GM23338 (cell line): ENCODE data around the gene RUSF1. TPM values are rescaled to one million over a fixed set of nuclear protein-coding genes. Genes with fewer than 3 reads are reported as not detected.

Source experiments
- ATAC-seq: fragments of 200-7000 bp; cut with Tn5 transposase; 3 replicates; pipeline ENCODE4 v1.9.1; 2020
- DNase-seq: peaks from one replicate; pipeline ENCODE4 v3.0.0-alpha.2; 2015; ENCODE audit warnings: low spot score
- H2AFZ ChIP-seq: fragments of 200-600 bp; sonication (generic); 2 replicates; pipeline ENCODE4 v1.8.0; 2016; ENCODE audit warnings: antibody characterized with exemption, mild to moderate bottlenecking, moderate library complexity
- H3F3A ChIP-seq: fragments of 200-600 bp; sonication (generic); replicated peaks from 2 replicates; pipeline ENCODE4 v1.8.0; 2017; ENCODE audit warnings: antibody characterized with exemption, mixed run types, low read depth
- H3K27ac ChIP-seq: fragments of 200-600 bp; sonication (generic); 2 replicates; pipeline ENCODE4 v1.6.1; 2016; ENCODE audit warnings: low read depth
- H3K27me3 ChIP-seq: fragments of 200-600 bp; sonication (generic); 2 replicates; pipeline ENCODE4 v1.8.0; 2016; ENCODE audit warnings: mild to moderate bottlenecking, mixed run types, moderate library complexity; ENCODE audit not compliant: insufficient read depth
- H3K36me3 ChIP-seq: fragments of 200-600 bp; sonication (generic); 2 replicates; pipeline ENCODE4 v1.8.0; 2016; ENCODE audit warnings: mild to moderate bottlenecking; ENCODE audit not compliant: insufficient read depth
- H3K4me1 ChIP-seq: fragments of 200-600 bp; sonication (generic); 2 replicates; pipeline ENCODE4 v1.8.0; 2016; ENCODE audit warnings: mild to moderate bottlenecking, moderate library complexity; ENCODE audit not compliant: insufficient read depth
- H3K4me2 ChIP-seq: fragments of 200-600 bp; sonication (generic); 2 replicates; pipeline ENCODE4 v1.7.1; 2017; ENCODE audit warnings: mixed run types
- H3K4me3 ChIP-seq: fragments of 200-600 bp; sonication (generic); 2 replicates; pipeline ENCODE4 v1.6.1; 2016; ENCODE audit warnings: mixed run types
- H3K79me2 ChIP-seq: fragments of 200-600 bp; sonication (generic); replicated peaks from 2 replicates; pipeline ENCODE4 v1.8.0; 2017; ENCODE audit warnings: mild to moderate bottlenecking; ENCODE audit not compliant: insufficient read depth
- H3K9me2 ChIP-seq: fragments of 200-600 bp; sonication (generic); 2 replicates; pipeline ENCODE4 v1.8.0; 2017; ENCODE audit not compliant: insufficient read depth
- H4K20me1 ChIP-seq: fragments of 200-600 bp; sonication (generic); replicated peaks from 2 replicates; pipeline ENCODE4 v1.8.0; 2017; ENCODE audit warnings: mild to moderate bottlenecking; ENCODE audit not compliant: insufficient read depth
- H3K27ac Mint-ChIP-seq: 2 replicates; pipeline ENCODE4 v1.8.0; 2020; ENCODE audit warnings: inconsistent platforms, mild to moderate bottlenecking, moderate library complexity, mixed read lengths
- H3K27me3 Mint-ChIP-seq: 3 replicates; pipeline ENCODE4 v1.8.0; 2022; ENCODE audit warnings: low read depth, mild to moderate bottlenecking, moderate library complexity, mixed read lengths, inconsistent platforms; ENCODE audit not compliant: insufficient read depth, poor library complexity
- H3K36me3 Mint-ChIP-seq: 3 replicates; pipeline ENCODE4 v1.8.0; 2021; ENCODE audit warnings: low read depth, mild to moderate bottlenecking, inconsistent platforms, moderate library complexity, mixed read lengths
- H3K4me1 Mint-ChIP-seq: 3 replicates; pipeline ENCODE4 v1.8.0; 2020; ENCODE audit warnings: mild to moderate bottlenecking, inconsistent platforms, mixed read lengths
- H3K4me3 Mint-ChIP-seq: 3 replicates; pipeline ENCODE4 v1.8.0; 2021; ENCODE audit warnings: moderate library complexity, mild to moderate bottlenecking, inconsistent platforms, mixed read lengths
- H3K9me3 Mint-ChIP-seq: 3 replicates; pipeline ENCODE4 v1.8.0; 2020; ENCODE audit warnings: moderate library complexity, mild to moderate bottlenecking, inconsistent platforms, mixed read lengths
- EZH2 ChIP-seq: fragments of 200-600 bp; sonication (generic); IDR thresholded peaks from one replicate; pipeline ENCODE4 v1.8.0; 2017; ENCODE audit warnings: antibody characterized with exemption, mild to moderate bottlenecking, low read depth; ENCODE audit not compliant: unreplicated experiment
- EZH2phosphoT487 ChIP-seq: fragments of 200-600 bp; sonication (generic); IDR thresholded peaks from one replicate; pipeline ENCODE4 v1.8.1; 2018; ENCODE audit warnings: antibody characterized with exemption; ENCODE audit not compliant: unreplicated experiment
- NANOG ChIP-seq: IDR thresholded peaks from 2 replicates; pipeline ENCODE4 v1.6.1; 2016; ENCODE audit warnings: antibody characterized with exemption, borderline replicate concordance
- ZNF114 ChIP-seq: fragments of 250-450 bp; sonication (Bioruptor Pico); IDR thresholded peaks from 2 replicates; pipeline ENCODE4 v1.5.0; 2020; ENCODE audit warnings: mild to moderate bottlenecking, moderate library complexity
- ZNF331 ChIP-seq: fragments of 250-450 bp; sonication (Bioruptor Pico); IDR thresholded peaks from 2 replicates; pipeline ENCODE4 v1.5.0; 2020; ENCODE audit warnings: low read depth, mild to moderate bottlenecking, moderate library complexity
- polyA plus RNA-seq: library from polyadenylated mRNA; unstranded; fragments of >200 nt; fragmentation: Nextera tagmentation; extraction: Ambion mirVana; gene quantifications from 2 replicates; pipeline ENCODE4 v1.2.1, GENCODE V29; 2016
- total RNA-seq: library from RNA; depleted of rRNA; stranded (reverse); fragments of >200 nt; shearing (Covaris generic); gene quantifications from 2 replicates; pipeline ENCODE4 v1.2.3, GENCODE V29; 2014
- TF ChIP-seq, protein P1 (sequence below): IDR thresholded peaks from 2 replicates; pipeline ENCODE4 v1.6.1; 2016; ENCODE audit warnings: antibody characterized with exemption
- TF ChIP-seq, protein P2 (sequence below): IDR thresholded peaks from one replicate; pipeline ENCODE4 v1.6.1; 2018; ENCODE audit warnings: antibody characterized with exemption; ENCODE audit not compliant: unreplicated experiment
- TF ChIP-seq, protein P3 (sequence below): fragments of 250-450 bp; sonication (Bioruptor Pico); IDR thresholded peaks from 2 replicates; pipeline ENCODE4 v1.5.0; 2020; ENCODE audit warnings: mild to moderate bottlenecking, moderate library complexity

RUSF1 gene
- total and polyA plus RNA-seq, 2 experiments from 2014 or later, result 8.9 to 36.1 TPM

DNA sequence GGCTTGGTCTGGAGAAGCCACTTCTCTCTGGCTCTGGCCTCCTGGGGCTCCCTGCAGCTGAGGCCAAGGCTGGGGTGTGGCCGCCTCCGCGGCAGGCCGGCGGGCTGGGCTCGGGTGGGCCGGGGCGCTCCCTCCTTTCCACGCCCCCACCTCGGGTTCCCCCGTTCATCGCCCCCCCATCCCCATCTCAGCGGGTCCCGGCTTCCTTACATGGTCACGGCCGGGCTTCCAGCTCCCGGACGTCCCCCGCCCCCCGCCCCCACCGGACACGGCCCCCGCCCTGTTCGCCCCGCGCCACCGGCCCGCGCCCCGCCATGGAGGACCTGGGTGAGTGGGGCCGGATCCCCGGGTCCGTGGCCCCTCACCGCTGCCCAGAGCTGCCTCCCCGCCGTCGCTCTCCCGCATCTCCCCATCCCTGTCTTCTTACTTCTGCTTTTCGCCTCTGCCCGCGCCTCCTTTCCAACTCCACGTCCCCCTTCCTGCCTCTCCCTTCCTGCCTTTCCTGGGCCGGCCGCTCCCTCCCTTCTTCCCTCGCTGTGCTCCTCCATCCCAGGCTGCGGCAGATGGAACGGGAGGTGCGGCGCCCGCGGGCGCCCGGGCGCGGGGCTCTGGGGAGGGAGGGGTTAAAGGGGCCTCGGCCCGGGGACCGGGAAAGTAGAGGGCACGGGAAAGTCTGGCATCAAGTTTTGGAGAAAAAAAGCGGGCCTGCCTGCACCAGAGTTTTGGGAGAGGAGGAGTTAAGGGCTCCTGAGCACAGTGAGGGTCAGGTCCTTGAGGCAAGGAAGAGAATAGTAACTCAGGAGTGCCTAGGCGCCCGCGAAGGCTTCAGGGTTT lies 36.1 kb downstream of the RUSF1 start, which contains the start of gene TGFB1I1:
Gene TGFB1I1 (plus strand): TSS at position 278 of the 834 bp plus-strand sequence. CDS start 37 bp downstream, at position 315.
- Histone ChIP-seq H2AFZ (peak within 1 kb of the TSS; percentile 97), H3K27me3 (peaks cover 59% of the 10 kb centered on the region), H3K9me2 (no peaks in the 10 kb centered on the region), H3F3A (peaks cover 3% of the 10 kb centered on the region; the same call in 1 of the 2 replicates), H3K4me3 (peak within 1 kb of the TSS; percentile 90), H3K27ac (no peak within 1 kb of the TSS), H4K20me1 (no peaks in the 10 kb centered on the region; the same call in 1 of the 2 replicates), H3K4me2 (peak within 1 kb of the TSS; percentile 87), H3K79me2 (no peaks in the 10 kb centered on the region), H3K36me3 (no peaks in the 10 kb centered on the region), H3K4me1 (peaks cover 7% of the 10 kb centered on the region; the same call in 1 of the 2 replicates)
- DNase-seq (peak; percentile 57), ATAC-seq (peak; percentile 25)
- Mint-ChIP-seq H3K9me3 (peaks cover 6% of the 10 kb centered on the region), H3K4me1 (peaks cover 11% of the 10 kb centered on the region; the same call in 2 of the 3 replicates), H3K36me3 (peaks cover 13% of the 10 kb centered on the region), H3K27me3 (peaks cover 52% of the 10 kb centered on the region), H3K4me3 (peak within 1 kb of the TSS; percentile 80), H3K27ac (no peak within 1 kb of the TSS)
- TF ChIP-seq EZH2 (peak; percentile 58), EZH2phosphoT487 (no peak)

DNA sequence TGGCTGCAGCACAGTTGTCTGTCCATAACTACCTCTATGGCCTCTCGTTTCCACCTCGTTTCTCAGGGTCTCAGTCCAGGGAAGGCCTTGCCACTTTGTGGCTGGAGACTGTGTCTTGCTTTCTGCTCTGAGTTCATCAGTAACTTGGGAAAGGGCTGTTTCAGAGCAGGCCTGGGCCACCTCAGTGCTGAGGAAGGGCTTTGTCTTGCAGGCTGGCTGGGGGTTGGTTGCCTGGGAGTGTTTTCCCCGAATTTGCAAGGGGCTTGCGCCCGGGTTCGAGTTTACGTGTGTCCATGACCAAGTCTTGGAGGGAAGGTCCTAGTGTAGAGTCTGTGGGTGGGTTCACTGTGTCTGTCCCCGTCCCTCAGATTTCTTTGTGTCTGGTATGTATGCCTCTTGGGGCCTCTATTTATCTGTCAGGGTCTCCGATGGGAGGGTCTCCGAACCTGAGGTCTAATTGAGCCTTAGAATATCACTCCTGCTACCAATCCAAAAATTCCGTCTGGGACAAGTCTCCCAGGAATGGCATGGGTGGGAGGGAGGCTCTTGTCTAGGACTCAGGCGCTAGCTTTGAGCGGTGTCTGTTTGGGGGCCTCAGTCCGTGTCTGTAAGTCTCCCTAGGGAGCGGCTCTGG lies 36.8 kb downstream of the RUSF1 start:
- no peaks in the 10 kb centered on the region for H3F3A ChIP-seq
- peak overlapping the region; percentile 87 for H3K4me2 ChIP-seq
- Mint-ChIP-seq H3K27ac (no peak overlapping the region), H3K27me3 (peaks cover 48% of the 10 kb centered on the region), H3K4me1 (peaks cover 9% of the 10 kb centered on the region; the same call in 2 of the 3 replicates), H3K9me3 (peaks cover 6% of the 10 kb centered on the region), H3K4me3 (peak overlapping the region; percentile 64), H3K36me3 (peaks cover 16% of the 10 kb centered on the region)
- DNase-seq (peak; percentile 48), ATAC-seq (no peak)
- H3K27me3 ChIP-seq, result peaks cover 56% of the 10 kb centered on the region
- no peak overlapping the region for H3K27ac ChIP-seq
- H3K9me2 ChIP-seq, result no peaks in the 10 kb centered on the region
- peaks cover 7% of the 10 kb centered on the region; the same call in 1 of the 2 replicates for H3K4me1 ChIP-seq
- no peaks in the 10 kb centered on the region; the same call in 1 of the 2 replicates for H4K20me1 ChIP-seq
- peak overlapping the region; percentile 78 for H2AFZ ChIP-seq
- no peaks in the 10 kb centered on the region for H3K79me2 ChIP-seq
- no peaks in the 10 kb centered on the region for H3K36me3 ChIP-seq
- peak overlapping the region; percentile 90 for H3K4me3 ChIP-seq
- TF ChIP-seq, protein P1, sequence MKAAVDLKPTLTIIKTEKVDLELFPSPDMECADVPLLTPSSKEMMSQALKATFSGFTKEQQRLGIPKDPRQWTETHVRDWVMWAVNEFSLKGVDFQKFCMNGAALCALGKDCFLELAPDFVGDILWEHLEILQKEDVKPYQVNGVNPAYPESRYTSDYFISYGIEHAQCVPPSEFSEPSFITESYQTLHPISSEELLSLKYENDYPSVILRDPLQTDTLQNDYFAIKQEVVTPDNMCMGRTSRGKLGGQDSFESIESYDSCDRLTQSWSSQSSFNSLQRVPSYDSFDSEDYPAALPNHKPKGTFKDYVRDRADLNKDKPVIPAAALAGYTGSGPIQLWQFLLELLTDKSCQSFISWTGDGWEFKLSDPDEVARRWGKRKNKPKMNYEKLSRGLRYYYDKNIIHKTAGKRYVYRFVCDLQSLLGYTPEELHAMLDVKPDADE, result no peak
- TF ChIP-seq, protein P2, sequence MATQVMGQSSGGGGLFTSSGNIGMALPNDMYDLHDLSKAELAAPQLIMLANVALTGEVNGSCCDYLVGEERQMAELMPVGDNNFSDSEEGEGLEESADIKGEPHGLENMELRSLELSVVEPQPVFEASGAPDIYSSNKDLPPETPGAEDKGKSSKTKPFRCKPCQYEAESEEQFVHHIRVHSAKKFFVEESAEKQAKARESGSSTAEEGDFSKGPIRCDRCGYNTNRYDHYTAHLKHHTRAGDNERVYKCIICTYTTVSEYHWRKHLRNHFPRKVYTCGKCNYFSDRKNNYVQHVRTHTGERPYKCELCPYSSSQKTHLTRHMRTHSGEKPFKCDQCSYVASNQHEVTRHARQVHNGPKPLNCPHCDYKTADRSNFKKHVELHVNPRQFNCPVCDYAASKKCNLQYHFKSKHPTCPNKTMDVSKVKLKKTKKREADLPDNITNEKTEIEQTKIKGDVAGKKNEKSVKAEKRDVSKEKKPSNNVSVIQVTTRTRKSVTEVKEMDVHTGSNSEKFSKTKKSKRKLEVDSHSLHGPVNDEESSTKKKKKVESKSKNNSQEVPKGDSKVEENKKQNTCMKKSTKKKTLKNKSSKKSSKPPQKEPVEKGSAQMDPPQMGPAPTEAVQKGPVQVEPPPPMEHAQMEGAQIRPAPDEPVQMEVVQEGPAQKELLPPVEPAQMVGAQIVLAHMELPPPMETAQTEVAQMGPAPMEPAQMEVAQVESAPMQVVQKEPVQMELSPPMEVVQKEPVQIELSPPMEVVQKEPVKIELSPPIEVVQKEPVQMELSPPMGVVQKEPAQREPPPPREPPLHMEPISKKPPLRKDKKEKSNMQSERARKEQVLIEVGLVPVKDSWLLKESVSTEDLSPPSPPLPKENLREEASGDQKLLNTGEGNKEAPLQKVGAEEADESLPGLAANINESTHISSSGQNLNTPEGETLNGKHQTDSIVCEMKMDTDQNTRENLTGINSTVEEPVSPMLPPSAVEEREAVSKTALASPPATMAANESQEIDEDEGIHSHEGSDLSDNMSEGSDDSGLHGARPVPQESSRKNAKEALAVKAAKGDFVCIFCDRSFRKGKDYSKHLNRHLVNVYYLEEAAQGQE, result no peak
- TF ChIP-seq, protein P3, sequence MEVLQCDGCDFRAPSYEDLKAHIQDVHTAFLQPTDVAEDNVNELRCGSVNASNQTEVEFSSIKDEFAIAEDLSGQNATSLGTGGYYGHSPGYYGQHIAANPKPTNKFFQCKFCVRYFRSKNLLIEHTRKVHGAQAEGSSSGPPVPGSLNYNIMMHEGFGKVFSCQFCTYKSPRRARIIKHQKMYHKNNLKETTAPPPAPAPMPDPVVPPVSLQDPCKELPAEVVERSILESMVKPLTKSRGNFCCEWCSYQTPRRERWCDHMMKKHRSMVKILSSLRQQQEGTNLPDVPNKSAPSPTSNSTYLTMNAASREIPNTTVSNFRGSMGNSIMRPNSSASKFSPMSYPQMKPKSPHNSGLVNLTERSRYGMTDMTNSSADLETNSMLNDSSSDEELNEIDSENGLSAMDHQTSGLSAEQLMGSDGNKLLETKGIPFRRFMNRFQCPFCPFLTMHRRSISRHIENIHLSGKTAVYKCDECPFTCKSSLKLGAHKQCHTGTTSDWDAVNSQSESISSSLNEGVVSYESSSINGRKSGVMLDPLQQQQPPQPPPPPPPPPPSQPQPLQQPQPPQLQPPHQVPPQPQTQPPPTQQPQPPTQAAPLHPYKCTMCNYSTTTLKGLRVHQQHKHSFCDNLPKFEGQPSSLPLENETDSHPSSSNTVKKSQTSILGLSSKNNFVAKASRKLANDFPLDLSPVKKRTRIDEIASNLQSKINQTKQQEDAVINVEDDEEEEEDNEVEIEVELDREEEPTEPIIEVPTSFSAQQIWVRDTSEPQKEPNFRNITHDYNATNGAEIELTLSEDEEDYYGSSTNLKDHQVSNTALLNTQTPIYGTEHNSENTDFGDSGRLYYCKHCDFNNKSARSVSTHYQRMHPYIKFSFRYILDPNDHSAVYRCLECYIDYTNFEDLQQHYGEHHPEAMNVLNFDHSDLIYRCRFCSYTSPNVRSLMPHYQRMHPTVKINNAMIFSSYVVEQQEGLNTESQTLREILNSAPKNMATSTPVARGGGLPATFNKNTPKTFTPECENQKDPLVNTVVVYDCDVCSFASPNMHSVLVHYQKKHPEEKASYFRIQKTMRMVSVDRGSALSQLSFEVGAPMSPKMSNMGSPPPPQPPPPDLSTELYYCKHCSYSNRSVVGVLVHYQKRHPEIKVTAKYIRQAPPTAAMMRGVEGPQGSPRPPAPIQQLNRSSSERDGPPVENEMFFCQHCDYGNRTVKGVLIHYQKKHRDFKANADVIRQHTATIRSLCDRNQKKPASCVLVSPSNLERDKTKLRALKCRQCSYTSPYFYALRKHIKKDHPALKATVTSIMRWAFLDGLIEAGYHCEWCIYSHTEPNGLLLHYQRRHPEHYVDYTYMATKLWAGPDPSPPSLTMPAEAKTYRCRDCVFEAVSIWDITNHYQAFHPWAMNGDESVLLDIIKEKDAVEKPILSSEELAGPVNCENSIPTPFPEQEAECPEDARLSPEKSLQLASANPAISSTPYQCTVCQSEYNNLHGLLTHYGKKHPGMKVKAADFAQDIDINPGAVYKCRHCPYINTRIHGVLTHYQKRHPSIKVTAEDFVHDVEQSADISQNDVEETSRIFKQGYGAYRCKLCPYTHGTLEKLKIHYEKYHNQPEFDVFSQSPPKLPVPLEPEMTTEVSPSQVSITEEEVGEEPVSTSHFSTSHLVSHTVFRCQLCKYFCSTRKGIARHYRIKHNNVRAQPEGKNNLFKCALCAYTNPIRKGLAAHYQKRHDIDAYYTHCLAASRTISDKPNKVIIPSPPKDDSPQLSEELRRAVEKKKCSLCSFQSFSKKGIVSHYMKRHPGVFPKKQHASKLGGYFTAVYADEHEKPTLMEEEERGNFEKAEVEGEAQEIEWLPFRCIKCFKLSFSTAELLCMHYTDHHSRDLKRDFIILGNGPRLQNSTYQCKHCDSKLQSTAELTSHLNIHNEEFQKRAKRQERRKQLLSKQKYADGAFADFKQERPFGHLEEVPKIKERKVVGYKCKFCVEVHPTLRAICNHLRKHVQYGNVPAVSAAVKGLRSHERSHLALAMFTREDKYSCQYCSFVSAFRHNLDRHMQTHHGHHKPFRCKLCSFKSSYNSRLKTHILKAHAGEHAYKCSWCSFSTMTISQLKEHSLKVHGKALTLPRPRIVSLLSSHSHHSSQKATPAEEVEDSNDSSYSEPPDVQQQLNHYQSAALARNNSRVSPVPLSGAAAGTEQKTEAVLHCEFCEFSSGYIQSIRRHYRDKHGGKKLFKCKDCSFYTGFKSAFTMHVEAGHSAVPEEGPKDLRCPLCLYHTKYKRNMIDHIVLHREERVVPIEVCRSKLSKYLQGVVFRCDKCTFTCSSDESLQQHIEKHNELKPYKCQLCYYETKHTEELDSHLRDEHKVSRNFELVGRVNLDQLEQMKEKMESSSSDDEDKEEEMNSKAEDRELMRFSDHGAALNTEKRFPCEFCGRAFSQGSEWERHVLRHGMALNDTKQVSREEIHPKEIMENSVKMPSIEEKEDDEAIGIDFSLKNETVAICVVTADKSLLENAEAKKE (CRISPR knock-in tag), result no peak
- no peak for TF ChIP-seq EZH2
- TF ChIP-seq ZNF114 (CRISPR knock-in tag), result no peak
- TF ChIP-seq ZNF331, result no peak
- TF ChIP-seq NANOG, result no peak
